AG09319 (cell line): ENCODE data around the gene ELP4.

Source experiments
- DNase-seq: peaks from one replicate; pipeline ENCODE4 v3.0.0-alpha.2; 2010; ENCODE audit warnings: low read depth; ENCODE audit errors: extremely low read depth
- TF ChIP-seq, protein P1 (sequence below): IDR thresholded peaks from 2 replicates; pipeline ENCODE4 v1.5.1; 2011; ENCODE audit warnings: low read depth, mild to moderate bottlenecking, inconsistent platforms, low read length, moderate library complexity

ELP4 gene

GRCh38 chr11:31606893-31607292 is 97.3 kb downstream of the ELP4 start:
- no peak for DNase-seq
- TF ChIP-seq, protein P1, sequence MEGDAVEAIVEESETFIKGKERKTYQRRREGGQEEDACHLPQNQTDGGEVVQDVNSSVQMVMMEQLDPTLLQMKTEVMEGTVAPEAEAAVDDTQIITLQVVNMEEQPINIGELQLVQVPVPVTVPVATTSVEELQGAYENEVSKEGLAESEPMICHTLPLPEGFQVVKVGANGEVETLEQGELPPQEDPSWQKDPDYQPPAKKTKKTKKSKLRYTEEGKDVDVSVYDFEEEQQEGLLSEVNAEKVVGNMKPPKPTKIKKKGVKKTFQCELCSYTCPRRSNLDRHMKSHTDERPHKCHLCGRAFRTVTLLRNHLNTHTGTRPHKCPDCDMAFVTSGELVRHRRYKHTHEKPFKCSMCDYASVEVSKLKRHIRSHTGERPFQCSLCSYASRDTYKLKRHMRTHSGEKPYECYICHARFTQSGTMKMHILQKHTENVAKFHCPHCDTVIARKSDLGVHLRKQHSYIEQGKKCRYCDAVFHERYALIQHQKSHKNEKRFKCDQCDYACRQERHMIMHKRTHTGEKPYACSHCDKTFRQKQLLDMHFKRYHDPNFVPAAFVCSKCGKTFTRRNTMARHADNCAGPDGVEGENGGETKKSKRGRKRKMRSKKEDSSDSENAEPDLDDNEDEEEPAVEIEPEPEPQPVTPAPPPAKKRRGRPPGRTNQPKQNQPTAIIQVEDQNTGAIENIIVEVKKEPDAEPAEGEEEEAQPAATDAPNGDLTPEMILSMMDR = no peak

DNA sequence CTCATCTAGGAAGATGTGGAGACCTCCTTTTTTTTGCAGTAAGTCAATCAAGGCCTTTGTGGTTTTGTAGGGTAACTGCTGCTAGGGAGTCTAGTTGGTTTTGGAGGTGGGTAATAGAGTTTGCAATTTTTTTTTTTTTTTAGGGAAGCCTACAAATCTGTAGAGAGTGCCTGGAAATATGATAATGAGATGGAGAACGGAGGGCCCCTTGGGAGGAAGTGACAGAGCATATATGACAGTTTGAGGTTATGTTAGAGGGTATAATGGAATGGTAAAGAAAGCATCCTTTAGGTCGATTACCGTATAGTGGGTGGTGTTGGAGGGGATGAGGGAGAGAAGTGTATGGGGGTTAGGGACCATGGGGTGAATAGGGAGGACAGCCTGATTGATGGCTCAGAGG is 98.3 kb downstream of the ELP4 start:
- TF ChIP-seq, protein P1 = no peak
- DNase-seq = no peak

GRCh38 chr11:31608995-31609394 is 99.4 kb downstream of the ELP4 start:
- no peak for DNase-seq
- TF ChIP-seq, protein P1 = no peak

DNA sequence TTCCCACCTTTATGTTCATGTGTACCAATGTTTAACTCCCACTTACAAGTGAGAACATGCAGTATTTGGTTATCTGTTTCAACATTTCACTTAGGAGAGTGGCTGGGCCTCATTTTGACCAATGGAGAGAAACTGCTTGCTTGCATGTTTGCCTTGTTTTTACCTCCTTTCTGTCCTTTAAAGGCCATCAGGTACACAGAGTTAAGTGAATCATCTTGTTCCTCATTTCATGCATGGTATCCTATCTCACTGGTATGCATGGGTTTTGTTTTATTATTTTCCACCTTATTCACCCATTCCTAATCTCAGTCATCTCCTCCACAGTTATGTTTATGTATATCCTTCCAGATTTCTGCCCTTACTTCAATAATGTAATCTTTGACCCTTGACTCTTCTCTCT is 101.0 kb downstream of the ELP4 start:
- no peak for DNase-seq
- TF ChIP-seq, protein P1 = no peak

DNA sequence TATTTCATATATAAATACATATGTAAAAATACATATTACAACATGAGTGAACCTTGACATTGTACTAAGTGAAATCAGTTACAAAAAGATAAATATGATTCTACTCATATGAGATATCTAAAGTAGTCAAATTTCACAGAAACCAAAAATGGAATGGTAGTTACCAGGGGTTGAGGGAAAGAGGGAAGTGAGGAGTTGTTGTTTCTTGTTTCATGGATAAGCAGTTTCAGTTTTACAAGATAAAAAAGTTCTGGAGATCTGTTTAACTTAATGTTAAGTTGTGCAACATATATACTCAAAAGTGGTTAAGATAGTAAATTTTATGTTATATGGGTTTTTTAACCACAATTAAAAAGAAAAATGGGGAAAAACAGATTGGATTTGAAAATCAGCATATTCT is 107.7 kb downstream of the ELP4 start:
- DNase-seq = no peak
- TF ChIP-seq, protein P1 = no peak

DNA sequence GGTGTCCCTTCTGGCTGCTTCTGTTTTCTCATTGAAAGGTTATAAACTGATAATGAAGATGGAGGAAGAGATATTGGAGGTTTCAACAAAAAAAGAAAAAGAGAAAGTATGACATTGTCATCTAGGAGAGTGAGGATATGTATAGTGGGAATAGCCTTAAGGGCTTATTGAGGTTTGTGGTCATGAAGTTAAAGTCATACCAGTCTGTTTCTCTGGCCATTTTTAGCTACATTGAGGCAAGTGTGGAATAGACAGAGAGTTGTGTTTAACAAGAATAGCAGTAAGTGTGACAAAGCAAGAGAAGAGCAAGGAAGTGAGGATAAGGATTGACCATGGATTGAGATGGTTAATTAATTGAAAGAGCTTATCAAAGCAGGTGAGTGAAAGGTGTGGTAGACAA is 110.4 kb downstream of the ELP4 start:
- TF ChIP-seq, protein P1 = no peak

GRCh38 chr11:31620434-31620833 is 110.9 kb downstream of the ELP4 start:
- DNase-seq = no peak
- TF ChIP-seq, protein P1 = no peak

More for the DNA sequence above, 110.4 kb downstream of the ELP4 start:
- no peak for DNase-seq
